GM21619 (cell line): Measurements from ENCODE around the gene FKBP2.

Experiments
- ATAC-seq: cut with Tn5 transposase; IDR thresholded peaks from one replicate; pipeline ENCODE4 v1.9.1; 2021; ENCODE audit not compliant: unreplicated experiment

Gene FKBP2

GRCh38 chr11:64284048-64284961 lies 43.4 kb downstream of the FKBP2 start, which contains the start of gene BAD:
Gene BAD (minus strand): TSS chr11:64284665. CDS start chr11:64284368, 297 bp downstream.
- ATAC-seq = peak; percentile 70

GRCh38 chr11:64284962-64285884 lies 44.3 kb downstream of the FKBP2 start, which contains the start of gene GPR137:
Gene GPR137 (plus strand): TSS chr11:64285848. CDS start chr11:64286525, 677 bp downstream.
- peak; percentile 55 for ATAC-seq

GRCh38 chr11:64285885-64286800 lies 45.2 kb downstream of the FKBP2 start:
- no peak for ATAC-seq

GRCh38 chr11:64286801-64287159 lies 45.9 kb downstream of the FKBP2 start:
- no peak for ATAC-seq

GRCh38 chr11:64287676-64288352 lies 46.9 kb downstream of the FKBP2 start:
- no peak for ATAC-seq

GRCh38 chr11:64288353-64288750 lies 47.5 kb downstream of the FKBP2 start:
- no peak for ATAC-seq

GRCh38 chr11:64289002-64289564 lies 48.2 kb downstream of the FKBP2 start:
- no peak for ATAC-seq

GRCh38 chr11:64290352-64291261 lies 49.7 kb downstream of the FKBP2 start:
- ATAC-seq = no peak

GRCh38 chr11:64291262-64291751 lies 50.4 kb downstream of the FKBP2 start, which contains the start of gene KCNK4:
Gene KCNK4 (plus strand): TSS chr11:64291302. CDS start chr11:64293019, 1,717 bp downstream.
- ATAC-seq = no peak

GRCh38 chr11:64291752-64292459 lies 51.0 kb downstream of the FKBP2 start:
- no peak for ATAC-seq

GRCh38 chr11:64292460-64293254 lies 51.8 kb downstream of the FKBP2 start:
- ATAC-seq = no peak
